Mesothelial cell of epicardium (in vitro differentiated cells): ENCODE data around the gene VPS16. TPM values are rescaled to one million over a fixed set of nuclear protein-coding genes. Genes with fewer than 3 reads are reported as not detected.

Source experiments
- DNase-seq, 2 experiments: peaks; one replicate each; pipeline ENCODE4 v3.0.0; 2021; ENCODE audit warnings: low spot score in 2 of 2; ENCODE audit not compliant: unreplicated experiment in 2 of 2
- H3K27ac Mint-ChIP-seq: 2 replicates; pipeline ENCODE4 v1.8.0; 2021; ENCODE audit warnings: mixed read lengths
- H3K27me3 Mint-ChIP-seq: 2 replicates; pipeline ENCODE4 v1.8.0; 2021; ENCODE audit warnings: low read depth, mixed read lengths
- H3K36me3 Mint-ChIP-seq: 2 replicates; pipeline ENCODE4 v1.8.0; 2021; ENCODE audit warnings: mixed read lengths
- H3K4me1 Mint-ChIP-seq: 2 replicates; pipeline ENCODE4 v1.8.0; 2021; ENCODE audit warnings: mixed read lengths
- H3K4me3 Mint-ChIP-seq: 2 replicates; pipeline ENCODE4 v1.8.0; 2021; ENCODE audit warnings: mild to moderate bottlenecking, moderate library complexity, mixed read lengths
- H3K9me3 Mint-ChIP-seq: 2 replicates; pipeline ENCODE4 v1.8.0; 2021; ENCODE audit warnings: mixed read lengths
- total RNA-seq: library from RNA; stranded (reverse); gene quantifications from 3 replicates; pipeline ENCODE4 v1.2.1, GENCODE V29; 2021
- TF ChIP-seq, protein P1 (sequence below): fragments of 200-600 bp; sonication (generic); IDR thresholded peaks from one replicate; pipeline ENCODE4 v1.5.0; 2021; ENCODE audit warnings: antibody characterized with exemption; ENCODE audit not compliant: unreplicated experiment

The VPS16 gene
- total RNA-seq, 1 donor from 2014 or later = 51.6 TPM

DNA sequence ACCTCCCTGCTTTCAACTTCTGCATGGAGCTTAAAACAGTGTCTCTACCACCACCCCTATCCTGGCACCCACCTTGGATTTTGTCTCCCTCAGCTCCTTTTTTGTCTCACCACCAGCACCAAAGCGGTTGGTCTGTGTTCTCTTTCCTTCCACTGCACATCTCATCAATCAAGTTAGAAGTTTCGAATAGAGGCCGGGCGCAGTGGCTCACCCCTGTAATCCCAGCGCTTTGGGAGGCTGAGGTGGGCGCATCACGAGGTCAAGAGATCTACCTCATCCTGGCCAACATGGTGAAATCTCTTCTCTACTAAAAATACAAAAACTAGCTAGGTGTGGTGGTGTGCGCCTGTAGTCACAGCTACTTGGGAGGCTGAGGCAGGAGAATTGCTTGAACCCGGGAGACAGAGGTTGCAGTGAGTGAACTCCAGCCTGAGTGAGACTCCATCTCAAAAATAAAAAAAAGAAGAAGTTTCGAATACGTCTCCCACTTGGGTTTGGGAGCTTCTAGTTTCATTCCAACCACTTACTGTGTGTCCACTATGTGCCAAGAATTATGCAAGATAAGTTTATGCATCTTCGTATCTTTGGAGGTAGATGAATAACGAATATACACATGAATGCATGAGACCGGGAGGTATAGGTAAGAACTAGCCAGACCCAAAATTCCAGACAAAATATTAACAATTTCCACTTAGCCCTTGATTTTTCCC is 6.0 kb upstream of the VPS16 start:
- no peak overlapping the region for H3K4me3 Mint-ChIP-seq
- H3K9me3 Mint-ChIP-seq = no peaks in the 10 kb centered on the region
- no peaks in the 10 kb centered on the region for H3K27me3 Mint-ChIP-seq
- no peak for DNase-seq
- H3K4me1 Mint-ChIP-seq = peaks cover 7% of the 10 kb centered on the region
- TF ChIP-seq, protein P1, sequence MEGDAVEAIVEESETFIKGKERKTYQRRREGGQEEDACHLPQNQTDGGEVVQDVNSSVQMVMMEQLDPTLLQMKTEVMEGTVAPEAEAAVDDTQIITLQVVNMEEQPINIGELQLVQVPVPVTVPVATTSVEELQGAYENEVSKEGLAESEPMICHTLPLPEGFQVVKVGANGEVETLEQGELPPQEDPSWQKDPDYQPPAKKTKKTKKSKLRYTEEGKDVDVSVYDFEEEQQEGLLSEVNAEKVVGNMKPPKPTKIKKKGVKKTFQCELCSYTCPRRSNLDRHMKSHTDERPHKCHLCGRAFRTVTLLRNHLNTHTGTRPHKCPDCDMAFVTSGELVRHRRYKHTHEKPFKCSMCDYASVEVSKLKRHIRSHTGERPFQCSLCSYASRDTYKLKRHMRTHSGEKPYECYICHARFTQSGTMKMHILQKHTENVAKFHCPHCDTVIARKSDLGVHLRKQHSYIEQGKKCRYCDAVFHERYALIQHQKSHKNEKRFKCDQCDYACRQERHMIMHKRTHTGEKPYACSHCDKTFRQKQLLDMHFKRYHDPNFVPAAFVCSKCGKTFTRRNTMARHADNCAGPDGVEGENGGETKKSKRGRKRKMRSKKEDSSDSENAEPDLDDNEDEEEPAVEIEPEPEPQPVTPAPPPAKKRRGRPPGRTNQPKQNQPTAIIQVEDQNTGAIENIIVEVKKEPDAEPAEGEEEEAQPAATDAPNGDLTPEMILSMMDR = no peak
- H3K36me3 Mint-ChIP-seq = peaks cover 17% of the 10 kb centered on the region
- no peak overlapping the region for H3K27ac Mint-ChIP-seq

DNA sequence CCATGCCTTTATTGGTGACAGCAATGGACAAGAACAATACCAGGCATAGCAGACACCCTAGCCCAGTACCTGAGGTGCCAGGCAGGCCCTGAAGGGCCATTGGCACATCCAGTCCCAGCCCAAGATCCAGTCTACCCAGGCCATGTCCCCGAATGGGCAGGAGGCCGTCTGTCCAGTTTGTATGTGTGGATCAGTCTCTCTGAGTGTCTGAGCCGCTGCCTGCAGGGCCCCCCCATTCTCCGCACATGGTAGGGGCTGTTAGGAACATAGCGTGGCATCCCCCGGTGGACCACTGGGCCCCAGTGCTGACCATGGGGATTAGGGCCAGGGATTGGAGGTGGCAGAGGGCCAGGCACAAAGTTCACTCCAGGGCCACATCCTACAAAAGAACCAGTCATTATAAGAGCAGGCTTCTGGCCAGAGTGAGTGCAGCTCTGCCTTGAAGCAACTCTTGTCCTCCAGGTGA is 5.2 kb upstream of the VPS16 start:
- Mint-ChIP-seq H3K9me3 (no peaks in the 10 kb centered on the region), H3K4me1 (peaks cover 10% of the 10 kb centered on the region), H3K36me3 (peaks cover 17% of the 10 kb centered on the region), H3K4me3 (no peak overlapping the region), H3K27me3 (no peaks in the 10 kb centered on the region), H3K27ac (no peak overlapping the region)
- TF ChIP-seq, protein P1 = no peak
- DNase-seq = no peak

DNA sequence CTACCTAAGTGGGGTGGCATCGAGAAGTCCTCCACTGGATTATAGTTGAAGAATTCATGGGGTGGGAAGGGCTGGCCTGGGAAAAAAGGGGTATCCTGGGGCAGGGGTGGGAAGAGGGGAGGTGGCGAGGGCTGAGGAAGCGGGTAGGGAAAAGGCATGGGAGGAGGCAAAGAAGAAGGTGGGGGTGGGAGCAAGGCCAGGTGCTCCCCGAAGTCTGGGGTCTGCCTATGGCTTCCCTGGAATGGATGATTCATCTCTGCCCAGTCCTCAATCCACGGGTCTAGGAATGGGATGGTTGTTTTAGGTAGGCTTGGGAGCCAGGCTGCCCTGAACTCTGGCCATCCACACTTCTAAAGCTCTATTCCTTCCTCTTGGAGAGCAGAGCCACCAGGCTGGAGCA is 4.5 kb upstream of the VPS16 start:
- no peak for DNase-seq
- TF ChIP-seq, protein P1 = no peak
- H3K27me3 Mint-ChIP-seq = no peaks in the 10 kb centered on the region
- H3K4me3 Mint-ChIP-seq = no peak overlapping the region
- peaks cover 17% of the 10 kb centered on the region for H3K36me3 Mint-ChIP-seq
- peaks cover 11% of the 10 kb centered on the region for H3K4me1 Mint-ChIP-seq
- H3K27ac Mint-ChIP-seq = no peak overlapping the region
- H3K9me3 Mint-ChIP-seq = no peaks in the 10 kb centered on the region

DNA sequence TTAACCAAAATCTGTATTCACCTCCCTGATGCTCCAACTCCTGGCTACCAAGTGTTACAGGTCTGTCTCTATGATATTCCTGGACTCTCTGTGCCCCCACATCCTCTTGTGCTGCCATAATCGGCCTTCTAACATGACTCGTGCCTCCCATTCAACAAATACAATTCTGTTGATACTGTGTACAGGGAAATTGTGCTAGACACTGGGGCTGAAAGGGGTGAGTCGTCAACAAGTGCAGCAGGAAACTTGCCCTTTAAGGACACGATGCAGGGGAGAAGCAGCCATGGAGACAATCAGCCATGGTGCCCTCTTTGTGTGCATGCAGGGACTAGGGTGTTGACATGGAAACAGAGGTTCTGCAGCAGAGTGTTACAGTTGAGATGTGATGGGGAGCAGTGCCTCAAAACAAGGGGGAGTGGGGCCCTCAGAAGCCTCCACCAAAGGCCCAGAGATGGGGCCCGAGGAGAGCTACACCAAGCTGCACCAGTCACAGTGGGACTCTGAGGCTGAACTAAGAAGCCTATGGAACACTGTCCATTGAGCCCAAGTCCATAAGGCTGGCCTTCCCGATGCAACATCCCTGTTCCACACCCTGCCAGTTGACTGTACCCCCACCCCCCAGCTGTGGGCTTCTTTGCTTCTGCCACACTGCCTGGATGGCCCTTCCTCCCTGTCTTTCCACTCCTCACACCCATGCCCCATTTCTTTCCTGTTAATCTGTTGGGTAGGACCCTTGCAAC is 3.2 kb upstream of the VPS16 start:
- Mint-ChIP-seq H3K4me3 (no peak overlapping the region), H3K4me1 (peaks cover 14% of the 10 kb centered on the region), H3K27ac (no peak overlapping the region), H3K27me3 (no peaks in the 10 kb centered on the region), H3K36me3 (peaks cover 17% of the 10 kb centered on the region), H3K9me3 (no peaks in the 10 kb centered on the region)
- DNase-seq = no peak
- TF ChIP-seq, protein P1 = no peak

DNA sequence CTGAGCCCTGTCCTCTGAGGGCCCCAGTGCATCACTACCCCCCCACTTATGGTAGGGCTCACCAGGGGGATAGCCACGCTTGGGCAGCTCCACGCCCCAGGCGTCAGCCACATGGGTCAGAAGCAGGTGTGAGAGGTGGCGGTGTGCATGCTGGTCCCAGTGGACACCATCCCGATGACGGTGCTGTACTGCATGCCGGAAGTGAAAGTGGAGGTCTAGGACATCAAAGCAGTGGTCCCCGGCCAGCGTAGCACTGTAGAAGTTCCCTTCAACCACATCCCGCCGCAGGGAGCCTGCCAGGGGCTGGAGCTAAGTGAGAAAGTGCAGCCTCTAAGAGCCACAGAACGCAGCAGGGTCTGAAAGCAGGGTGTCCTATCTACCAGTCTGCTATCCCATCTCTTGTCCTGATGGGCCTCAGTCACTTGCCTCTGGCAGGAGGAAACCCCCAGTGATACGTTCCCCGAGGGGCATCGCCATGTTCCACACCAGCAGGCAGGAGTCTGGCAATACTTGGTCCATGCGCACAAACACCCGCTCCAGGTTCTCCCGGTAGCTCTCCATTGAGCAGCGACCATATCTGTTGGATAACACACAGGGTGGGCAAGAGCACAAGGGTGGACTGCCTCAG is 2.3 kb upstream of the VPS16 start:
- Mint-ChIP-seq H3K9me3 (no peaks in the 10 kb centered on the region), H3K27ac (no peak overlapping the region), H3K4me3 (peak overlapping the region; percentile 46), H3K36me3 (peaks cover 17% of the 10 kb centered on the region), H3K27me3 (no peaks in the 10 kb centered on the region), H3K4me1 (peaks cover 14% of the 10 kb centered on the region)
- no peak for DNase-seq
- TF ChIP-seq, protein P1 = no peak
